Lung (tissue), 12 donors: ENCODE measurements around the gene CDKN1A. TPM values are rescaled to one million over a fixed set of nuclear protein-coding genes. Genes with fewer than 3 reads are reported as not detected.

ENCODE experiments used
- ATAC-seq: fragments of 200-7000 bp; cut with Tn5 transposase; one replicate; pipeline ENCODE4 v1.9.1; 2020; ENCODE audit warnings: moderate number of reproducible peaks; ENCODE audit not compliant: insufficient read depth, low FRiP score
- DNase-seq, 3 donors: peaks; one replicate each; pipeline ENCODE4 v3.0.0-alpha.2; 2013 to 2017
- H3K27ac ChIP-seq, 2 donors: one replicate each; pipeline ENCODE4 v1.5.1; 2013; ENCODE audit warnings: mild to moderate bottlenecking in 2 of 2, moderate library complexity in 2 of 2, control low read depth in 1 of 2, inconsistent platforms in 1 of 2, low read depth in 1 of 2, low read length in 1 of 2
- H3K27me3 ChIP-seq, 3 donors: one replicate each; pipeline ENCODE4 v1.5.1; 2013; ENCODE audit warnings: low read length in 2 of 3; ENCODE audit not compliant: control insufficient read depth in 3 of 3, insufficient read depth in 3 of 3
- H3K36me3 ChIP-seq, 4 donors: one replicate each; pipeline ENCODE4 v1.5.1; 2013; ENCODE audit warnings: low read length in 4 of 4, mild to moderate bottlenecking in 1 of 4, moderate library complexity in 1 of 4; ENCODE audit not compliant: control insufficient read depth in 4 of 4, insufficient read depth in 4 of 4
- H3K4me1 ChIP-seq, 5 donors: one replicate each; pipeline ENCODE4 v1.5.1; 2013; ENCODE audit warnings: low read length in 5 of 5, mild to moderate bottlenecking in 2 of 5, moderate library complexity in 1 of 5; ENCODE audit not compliant: control insufficient read depth in 5 of 5, insufficient read depth in 5 of 5
- H3K4me3 ChIP-seq: one replicate; pipeline ENCODE4 v1.5.1; 2013; ENCODE audit warnings: mild to moderate bottlenecking, control low read depth, moderate library complexity
- H3K9ac ChIP-seq, 2 donors: one replicate each; pipeline ENCODE4 v1.5.1; 2013; ENCODE audit warnings: low read length in 2 of 2, control low read depth in 1 of 2; ENCODE audit not compliant: insufficient read depth in 1 of 2
- H3K9me3 ChIP-seq, 4 donors: one replicate each; pipeline ENCODE4 v1.5.1; 2013; ENCODE audit warnings: low read length in 3 of 4, mild to moderate bottlenecking in 1 of 4, moderate library complexity in 1 of 4; ENCODE audit not compliant: control insufficient read depth in 4 of 4, insufficient read depth in 3 of 4
- WGBS, 2 donors: extraction: QIAGEN DNeasy Blood & Tissue Kit; methylation state at CpG; one replicate each; pipeline ENCODE4 v1.1.7; 2013; 5-methylcytosine and 5-hydroxymethylcytosine counted together
- polyA plus RNA-seq, 2 donors: library from polyadenylated mRNA; stranded (reverse); fragments of 200-250 nt; gene quantifications; one replicate each; pipeline ENCODE4 v1.2.1, GENCODE V29; 2013
- total RNA-seq, 2 donors: library from RNA; depleted of rRNA in 1 of 2; stranded (reverse); fragments of >200 nt in 1 of 2; gene quantifications; one replicate each; pipeline ENCODE4 v1.2.1, GENCODE V29; 2014 to 2021
- TF ChIP-seq, protein P1 (sequence below): IDR thresholded peaks from 2 replicates; pipeline ENCODE4 v1.5.1; 2012; ENCODE audit warnings: mild to moderate bottlenecking; ENCODE audit errors: control extremely low read depth, extremely low read depth
- donor health status: control.
- donor health status: control.
- donor health status: Bipolar disorder and iron deficiency.
- donor health status: healthy.
- donor health status: DM: yes; HTN: yes; CAD: no.

CDKN1A gene
- total and polyA plus RNA-seq, 4 donors, result 35.3 to 183 (median 66.2) TPM

GRCh38 chr6:36657271-36657670, 21.2 kb upstream of the CDKN1A start:
- Histone ChIP-seq H3K27ac (no peak overlapping the region), H3K4me1 (peaks cover 0 to 7% (median 5%) of the 10 kb centered on the region in 5 donors), H3K9me3 (no peaks in the 10 kb centered on the region), H3K27me3 (peaks cover 0 to 10% (median 5%) of the 10 kb centered on the region in 3 donors), H3K4me3 (no peak overlapping the region), H3K9ac (no peak overlapping the region), H3K36me3 (no peaks in the 10 kb centered on the region)
- ATAC-seq, result no peak
- TF ChIP-seq, protein P1, sequence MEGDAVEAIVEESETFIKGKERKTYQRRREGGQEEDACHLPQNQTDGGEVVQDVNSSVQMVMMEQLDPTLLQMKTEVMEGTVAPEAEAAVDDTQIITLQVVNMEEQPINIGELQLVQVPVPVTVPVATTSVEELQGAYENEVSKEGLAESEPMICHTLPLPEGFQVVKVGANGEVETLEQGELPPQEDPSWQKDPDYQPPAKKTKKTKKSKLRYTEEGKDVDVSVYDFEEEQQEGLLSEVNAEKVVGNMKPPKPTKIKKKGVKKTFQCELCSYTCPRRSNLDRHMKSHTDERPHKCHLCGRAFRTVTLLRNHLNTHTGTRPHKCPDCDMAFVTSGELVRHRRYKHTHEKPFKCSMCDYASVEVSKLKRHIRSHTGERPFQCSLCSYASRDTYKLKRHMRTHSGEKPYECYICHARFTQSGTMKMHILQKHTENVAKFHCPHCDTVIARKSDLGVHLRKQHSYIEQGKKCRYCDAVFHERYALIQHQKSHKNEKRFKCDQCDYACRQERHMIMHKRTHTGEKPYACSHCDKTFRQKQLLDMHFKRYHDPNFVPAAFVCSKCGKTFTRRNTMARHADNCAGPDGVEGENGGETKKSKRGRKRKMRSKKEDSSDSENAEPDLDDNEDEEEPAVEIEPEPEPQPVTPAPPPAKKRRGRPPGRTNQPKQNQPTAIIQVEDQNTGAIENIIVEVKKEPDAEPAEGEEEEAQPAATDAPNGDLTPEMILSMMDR, result no peak
- WGBS, 2 donors, result 88 to 95% methylated on average over 1 of the region's 1 CpG
- DNase-seq, result no peak

GRCh38 chr6:36657942-36658544, 20.5 kb upstream of the CDKN1A start:
- Histone ChIP-seq H3K27me3 (peaks cover 0 to 10% (median 5%) of the 10 kb centered on the region in 3 donors), H3K27ac (no peak overlapping the region), H3K9ac (no peak overlapping the region), H3K4me1 (peaks cover 0 to 7% (median 5%) of the 10 kb centered on the region in 5 donors), H3K36me3 (no peaks in the 10 kb centered on the region), H3K9me3 (no peaks in the 10 kb centered on the region), H3K4me3 (no peak overlapping the region)
- WGBS, 2 donors, result 67 to 81% methylated on average over 1 of the region's 1 CpG
- TF ChIP-seq, protein P1, result no peak
- no peak for DNase-seq
- no peak for ATAC-seq

DNA sequence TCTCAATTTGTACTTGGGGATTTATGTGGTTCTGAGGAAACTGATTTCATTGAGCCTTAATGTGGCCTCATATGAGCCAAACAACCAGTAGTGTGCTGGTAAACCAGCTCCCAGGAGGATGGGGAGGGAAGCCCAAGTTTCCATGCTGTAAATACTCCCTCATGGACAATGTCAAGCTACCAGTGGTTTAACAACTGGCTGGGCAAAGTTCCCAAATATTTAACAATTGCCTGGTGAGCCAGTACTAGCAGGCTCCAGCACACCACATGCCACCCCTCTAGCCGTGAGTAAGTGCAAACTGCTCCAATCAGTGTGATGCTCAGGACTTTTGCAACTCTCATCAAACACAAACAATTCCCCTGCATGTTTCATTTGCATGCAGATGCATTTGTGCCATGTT, 19.2 kb upstream of the CDKN1A start:
- H3K9me3 ChIP-seq, result no peaks in the 10 kb centered on the region
- WGBS, 2 donors, result 65 to 70% methylated on average over 1 of the region's 1 CpG
- H3K27me3 ChIP-seq, result peaks cover 0 to 10% (median 5%) of the 10 kb centered on the region in 3 donors
- ATAC-seq (no peak), DNase-seq (peak in 2 of 3 donors; percentile 38 to 59)
- H3K36me3 ChIP-seq, result no peaks in the 10 kb centered on the region
- TF ChIP-seq, protein P1, result no peak
- peaks cover 0 to 7% (median 5%) of the 10 kb centered on the region in 5 donors for H3K4me1 ChIP-seq
- H3K4me3 ChIP-seq, result no peak overlapping the region
- no peak overlapping the region for H3K27ac ChIP-seq
- no peak overlapping the region for H3K9ac ChIP-seq
